HG03378 (cell line): ENCODE data around the gene ZIC4.

Experiments
- ATAC-seq: cut with Tn5 transposase; IDR thresholded peaks from one replicate; pipeline ENCODE4 v1.9.1; 2021; ENCODE audit warnings: mild to moderate bottlenecking, moderate library complexity; ENCODE audit not compliant: unreplicated experiment

Gene ZIC4

GRCh38 chr3:147418371-147418781, 12.0 kb upstream of the ZIC4 start:
- ATAC-seq: no peak

GRCh38 chr3:147417551-147418295, 11.4 kb upstream of the ZIC4 start:
- ATAC-seq: no peak

GRCh38 chr3:147416931-147417330, 10.6 kb upstream of the ZIC4 start:
- no peak for ATAC-seq

GRCh38 chr3:147415874-147416273, 9.5 kb upstream of the ZIC4 start:
- no peak for ATAC-seq

DNA sequence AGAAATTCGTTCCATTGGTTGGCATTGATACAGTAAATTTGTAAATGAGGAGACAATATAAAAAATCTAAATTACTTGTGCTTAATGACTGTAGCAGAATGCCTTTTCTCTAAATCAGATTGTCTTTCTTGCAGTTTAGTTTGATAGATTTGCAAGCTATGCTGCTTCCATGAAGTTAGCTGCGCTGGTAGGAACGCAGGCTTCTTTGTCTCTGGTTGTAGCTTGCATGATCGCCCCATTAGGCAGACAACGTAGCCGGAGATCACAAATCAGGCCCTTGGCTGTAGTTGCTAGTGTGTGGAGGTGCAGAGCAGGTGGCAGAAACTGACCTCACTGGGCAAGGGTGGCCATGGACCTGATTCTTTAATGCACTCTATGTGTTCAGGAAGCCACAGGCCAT, 8.9 kb upstream of the ZIC4 start:
- no peak for ATAC-seq

- ATAC-seq: no peak
Observed at GRCh38 chr3:147414390-147415138, 8.2 kb upstream of the ZIC4 start.

- ATAC-seq: no peak
Observed at GRCh38 chr3:147413686-147414389, 7.5 kb upstream of the ZIC4 start.

- no peak for ATAC-seq
Observed at GRCh38 chr3:147412917-147413685, 6.8 kb upstream of the ZIC4 start.

DNA sequence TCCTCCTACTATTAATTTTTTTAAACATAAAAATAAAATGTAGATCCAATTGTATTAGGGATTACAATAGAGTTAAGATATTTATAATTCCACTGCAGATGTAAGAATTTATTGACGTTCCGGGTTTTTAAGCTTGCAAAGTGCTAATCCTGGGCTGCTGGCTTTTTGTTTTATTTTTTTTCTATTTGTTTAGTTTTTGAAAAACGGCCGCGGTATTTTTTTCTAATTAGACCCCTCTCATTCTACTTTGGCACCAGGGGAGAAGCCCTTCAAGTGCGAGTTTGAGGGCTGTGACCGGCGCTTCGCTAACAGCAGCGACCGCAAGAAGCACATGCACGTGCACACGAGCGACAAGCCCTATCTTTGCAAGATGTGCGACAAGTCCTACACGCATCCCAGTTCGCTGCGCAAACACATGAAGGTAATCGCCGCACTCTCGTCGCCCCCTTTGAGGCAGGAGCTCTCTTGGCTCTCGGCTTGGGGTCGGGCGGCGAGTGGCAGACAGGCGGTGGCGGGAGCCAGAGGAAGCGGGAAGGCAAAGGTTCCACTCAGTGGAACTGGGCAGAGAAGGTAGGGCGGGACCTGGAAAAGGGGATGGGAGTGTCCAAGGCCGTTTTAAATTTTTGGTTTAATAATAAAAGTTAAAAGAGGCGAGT, 6.0 kb upstream of the ZIC4 start:
- no peak for ATAC-seq

GRCh38 chr3:147411815-147412241, 5.5 kb upstream of the ZIC4 start:
- no peak for ATAC-seq

DNA sequence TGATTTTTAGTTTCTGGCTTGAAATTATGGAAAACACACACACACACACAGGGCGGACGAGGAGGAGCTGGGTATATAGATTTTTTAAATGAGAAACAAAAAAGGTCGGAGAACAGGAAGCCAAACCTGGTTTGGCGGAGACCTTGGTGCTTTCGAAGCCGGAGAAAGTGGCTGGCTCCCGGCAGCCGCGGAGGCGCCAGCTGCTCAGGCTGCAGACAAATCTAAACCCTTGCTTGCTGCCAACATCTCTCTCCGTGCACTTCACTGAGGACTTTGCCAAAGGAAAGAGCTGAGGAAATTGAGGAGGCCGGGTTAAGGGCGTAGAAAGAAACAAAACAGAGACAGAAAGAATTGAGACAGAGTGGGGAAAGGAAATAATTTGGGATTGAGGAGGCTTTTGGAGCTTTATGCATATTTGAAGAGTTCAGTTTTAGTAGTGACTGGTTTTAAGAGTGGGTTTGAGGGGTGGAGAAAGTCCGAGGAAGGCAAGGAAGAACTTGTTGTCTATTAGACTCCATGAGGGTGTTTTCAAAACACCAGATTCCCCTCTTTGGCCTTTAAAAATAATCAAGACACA, 5.0 kb upstream of the ZIC4 start:
- ATAC-seq: no peak

- no peak for ATAC-seq
Observed at GRCh38 chr3:147410526-147411237, 4.3 kb upstream of the ZIC4 start.

DNA sequence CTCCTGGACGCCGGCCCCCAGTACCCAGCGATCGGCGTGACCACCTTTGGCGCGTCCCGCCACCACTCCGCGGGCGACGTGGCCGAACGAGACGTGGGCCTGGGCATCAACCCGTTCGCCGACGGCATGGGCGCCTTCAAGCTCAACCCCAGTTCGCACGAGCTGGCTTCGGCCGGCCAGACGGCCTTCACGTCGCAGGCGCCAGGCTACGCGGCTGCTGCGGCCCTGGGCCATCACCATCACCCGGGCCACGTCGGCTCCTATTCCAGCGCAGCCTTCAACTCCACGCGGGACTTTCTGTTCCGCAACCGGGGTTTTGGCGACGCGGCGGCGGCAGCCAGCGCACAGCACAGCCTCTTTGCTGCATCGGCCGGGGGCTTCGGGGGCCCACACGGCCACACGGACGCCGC, 3.8 kb upstream of the ZIC4 start:
- no peak for ATAC-seq

GRCh38 chr3:147409143-147410115, 3.1 kb upstream of the ZIC4 start, which contains the start of gene ZIC1:
Gene ZIC1 (plus strand): TSS chr3:147409365. CDS start chr3:147410113, 748 bp downstream.
- no peak for ATAC-seq

GRCh38 chr3:147408188-147409100, 2.1 kb upstream of the ZIC4 start:
- no peak for ATAC-seq

GRCh38 chr3:147407498-147408187, 1.3 kb upstream of the ZIC4 start:
- ATAC-seq: no peak

DNA sequence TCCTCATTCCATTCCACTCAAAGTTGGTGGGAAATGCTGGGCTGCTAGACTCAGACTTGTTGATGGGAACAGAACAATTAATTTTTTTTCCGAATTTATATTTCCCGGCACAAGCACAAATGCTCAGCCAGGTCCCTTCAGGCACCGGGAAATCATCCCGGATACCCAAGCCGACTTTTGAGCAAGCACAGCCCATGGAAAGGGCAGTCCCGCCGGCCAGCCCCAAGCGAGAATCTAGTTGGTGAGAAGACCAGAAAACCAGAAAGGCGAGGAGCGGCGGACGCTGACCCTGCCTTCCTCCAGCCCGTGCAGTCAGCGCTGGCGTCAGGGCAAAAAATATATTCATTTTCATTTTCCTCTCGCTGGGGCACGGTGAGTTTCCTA, 763 bp upstream of the ZIC4 start:
- no peak for ATAC-seq
